ENCODE results near the gene IFT74.

The IFT74 gene

DNA sequence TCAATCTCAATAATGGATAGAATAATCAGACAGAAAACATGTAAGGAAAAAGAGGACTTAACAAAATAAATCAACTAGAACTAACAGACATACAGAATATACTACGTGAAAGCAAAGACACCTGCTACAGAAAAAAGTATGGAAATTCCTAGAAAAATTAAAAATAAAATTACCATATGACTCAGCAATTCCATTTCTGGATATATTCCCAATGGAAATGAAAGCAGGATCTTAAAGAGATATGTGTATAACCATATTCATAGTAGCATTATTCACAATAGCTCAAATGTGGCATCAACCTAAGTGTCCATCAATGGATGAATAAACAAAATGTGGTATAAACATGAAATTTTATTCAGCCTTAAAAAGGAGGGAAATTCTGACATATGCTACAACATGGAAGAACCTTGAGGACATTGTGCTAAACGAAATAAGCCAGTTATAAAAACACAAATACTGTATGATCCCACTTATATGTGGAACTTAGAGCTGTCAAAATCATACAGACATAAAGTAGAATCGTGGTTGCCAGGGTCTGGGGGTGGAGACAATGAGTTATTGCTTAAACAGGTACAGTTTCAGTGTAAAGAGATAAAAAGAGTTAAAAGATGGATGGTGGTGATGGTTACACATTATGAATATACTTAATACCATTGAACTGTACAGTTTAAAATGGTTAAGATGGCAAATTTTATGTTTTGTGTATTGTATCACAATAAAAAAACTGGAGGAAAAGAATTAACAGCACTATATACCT, 16.1 kb upstream of the IFT74 start:
- H3K27ac ChIP-seq = no peak overlapping the region
- peaks cover 60% of the 10 kb centered on the region for H3K36me3 ChIP-seq (ENCODE audit: insufficient read depth, low read length)
- no peak for TF ChIP-seq FOXP2 (optimal IDR thresholded peaks at IDR 0.05; ENCODE audit: control extremely low read depth, extremely low read length, insufficient read depth)
- TF ChIP-seq POLR2AphosphoS5 (IDR thresholded peaks at IDR 0.05; ENCODE audit: borderline replicate concordance, low read depth, low read length) = no peak
- no peak for TF ChIP-seq EZH2 (IDR thresholded peaks at IDR 0.05)
- peaks cover 20% of the 10 kb centered on the region; the same call in 1 of the 2 replicates for H3K9me3 ChIP-seq (ENCODE audit: low read depth, low read length)
- no peak for DNase-seq (ENCODE audit: low read depth, low spot score)
- H3K9ac ChIP-seq (ENCODE audit: insufficient read length) = no peak overlapping the region
- no peak overlapping the region for H3K4me3 ChIP-seq

DNA sequence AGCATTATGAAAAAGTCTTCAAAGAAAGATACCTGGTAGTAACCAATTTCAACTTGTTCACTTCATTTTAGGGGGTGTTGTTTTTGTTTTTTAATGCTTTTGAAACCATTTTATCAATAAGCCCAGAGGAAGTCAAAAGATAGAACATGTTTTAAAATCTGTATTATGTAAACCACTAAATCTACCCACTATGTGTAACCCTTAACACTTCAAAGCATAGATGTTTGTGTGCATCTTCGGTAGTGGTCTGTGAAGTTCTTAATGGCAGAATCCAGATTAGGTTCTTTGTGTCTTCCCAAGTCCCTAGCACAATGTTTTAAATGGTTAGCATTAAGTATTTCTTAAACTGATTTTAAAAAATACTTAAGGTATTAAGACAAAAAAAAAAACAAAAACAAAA, 15.4 kb upstream of the IFT74 start:
- no peak for DNase-seq (ENCODE audit: low read depth, low spot score)
- no peak overlapping the region for H3K9ac ChIP-seq (ENCODE audit: insufficient read length)
- peaks cover 20% of the 10 kb centered on the region; the same call in 1 of the 2 replicates for H3K9me3 ChIP-seq (ENCODE audit: low read depth, low read length)
- peaks cover 59% of the 10 kb centered on the region for H3K36me3 ChIP-seq (ENCODE audit: insufficient read depth, low read length)
- TF ChIP-seq FOXP2 (optimal IDR thresholded peaks at IDR 0.05; ENCODE audit: control extremely low read depth, extremely low read length, insufficient read depth) = no peak
- TF ChIP-seq EZH2 (IDR thresholded peaks at IDR 0.05) = no peak
- no peak for TF ChIP-seq POLR2AphosphoS5 (IDR thresholded peaks at IDR 0.05; ENCODE audit: borderline replicate concordance, low read depth, low read length)
- H3K4me3 ChIP-seq = no peak overlapping the region
- H3K27ac ChIP-seq = no peak overlapping the region

DNA sequence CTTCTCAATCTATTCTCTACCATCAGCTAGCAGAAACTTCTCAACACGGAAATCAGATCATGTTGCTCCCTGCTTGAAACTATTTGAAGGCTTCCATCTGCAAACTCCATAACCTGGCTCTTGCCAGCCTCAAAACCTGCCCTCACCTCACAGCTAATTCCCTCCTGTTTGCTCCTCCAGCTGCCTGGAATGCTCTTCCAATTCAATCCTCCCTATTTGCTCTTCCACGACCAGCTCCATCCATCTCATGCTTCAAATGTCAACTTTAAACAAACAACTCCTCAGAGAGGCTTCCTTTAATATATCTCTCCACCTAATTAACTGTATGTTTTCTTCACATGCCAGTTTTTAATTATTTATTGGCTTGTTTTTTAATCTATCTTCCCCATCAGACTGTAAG, 10.6 kb upstream of the IFT74 start:
- Histone ChIP-seq H3K9ac (ENCODE audit: insufficient read length) (peak overlapping the region; percentile 99), H3K9me3 (ENCODE audit: low read depth, low read length) (0 out of 2 replicates have a peak, but pooled peaks cover 3% of the 10 kb centered on the region), H3K27ac (peak overlapping the region; percentile 93; the same call in 1 of the 2 replicates), H3K4me3 (peak overlapping the region; percentile 99), H3K36me3 (ENCODE audit: insufficient read depth, low read length) (peaks cover 34% of the 10 kb centered on the region)
- DNase-seq (ENCODE audit: low read depth, low spot score) = no peak
- TF ChIP-seq EZH2 (IDR thresholded peaks at IDR 0.05) (no peak), FOXP2 (optimal IDR thresholded peaks at IDR 0.05; ENCODE audit: control extremely low read depth, extremely low read length, insufficient read depth) (no peak), POLR2AphosphoS5 (IDR thresholded peaks at IDR 0.05; ENCODE audit: borderline replicate concordance, low read depth, low read length) (no peak)

DNA sequence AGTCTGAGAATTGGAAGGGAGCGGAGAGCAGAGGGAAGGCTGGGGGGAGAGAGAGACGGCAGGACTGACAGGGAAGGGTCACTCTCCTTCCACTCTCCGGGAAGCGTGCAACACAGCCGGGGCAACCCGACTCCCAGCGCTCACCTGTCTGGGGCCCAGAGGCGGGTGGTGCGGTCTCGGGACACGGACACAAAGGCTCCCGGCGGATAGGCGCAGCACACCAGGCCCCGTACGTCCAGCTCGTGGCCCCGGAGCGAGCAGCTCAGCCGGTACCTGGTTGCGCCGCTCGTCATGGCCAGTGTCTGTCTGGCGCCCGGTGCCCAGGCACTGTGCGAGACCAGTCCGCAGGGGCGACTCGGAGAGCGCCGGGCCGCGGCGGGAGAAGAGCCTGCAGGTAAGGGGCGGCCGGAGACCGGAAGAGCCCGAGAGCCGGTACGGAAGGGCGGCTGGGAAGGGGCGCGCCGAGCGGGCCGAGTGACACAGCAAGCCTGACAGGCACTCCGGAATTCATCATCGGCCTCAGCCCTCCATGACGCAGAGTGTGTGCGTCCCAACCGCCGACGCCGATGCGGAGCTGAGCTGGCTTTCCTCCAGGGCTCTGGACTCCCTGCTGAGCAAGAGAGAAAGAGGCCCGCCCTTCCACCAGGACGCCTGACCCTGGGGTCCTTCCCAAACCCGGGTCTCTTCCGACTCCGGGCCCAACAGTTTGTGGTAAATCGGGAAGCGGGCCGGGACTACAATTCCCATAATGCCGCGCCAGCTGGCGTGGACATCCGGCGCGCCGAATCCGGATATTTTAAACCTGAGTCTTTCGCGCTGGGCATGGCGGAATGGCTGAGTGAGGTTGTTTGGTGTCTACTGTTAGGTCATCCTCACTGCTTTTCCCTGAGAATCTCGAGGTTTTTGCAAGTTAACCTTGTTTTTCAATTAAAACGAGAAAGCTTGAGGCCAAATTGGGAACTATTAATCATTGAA, 9.2 kb upstream of the IFT74 start, which contains the start of gene PLAA:
Gene PLAA (minus strand): TSS at position 490 of the 975 bp plus-strand sequence. CDS start 197 bp downstream, at position 293.
- Histone ChIP-seq H3K9ac (ENCODE audit: insufficient read length) (peak within 1 kb of the TSS; percentile 99), H3K9me3 (ENCODE audit: low read depth, low read length) (no peaks in the 10 kb centered on the region), H3K36me3 (ENCODE audit: insufficient read depth, low read length) (peaks cover 19% of the 10 kb centered on the region), H3K27ac (peak within 1 kb of the TSS; percentile 93), H3K4me3 (peak within 1 kb of the TSS; percentile 99)
- no peak for DNase-seq (ENCODE audit: low read depth, low spot score)
- peak; percentile 92 for TF ChIP-seq POLR2AphosphoS5 (IDR thresholded peaks at IDR 0.05; ENCODE audit: borderline replicate concordance, low read depth, low read length)
- TF ChIP-seq FOXP2 (optimal IDR thresholded peaks at IDR 0.05; ENCODE audit: control extremely low read depth, extremely low read length, insufficient read depth) = no peak
- no peak for TF ChIP-seq EZH2 (IDR thresholded peaks at IDR 0.05)

DNA sequence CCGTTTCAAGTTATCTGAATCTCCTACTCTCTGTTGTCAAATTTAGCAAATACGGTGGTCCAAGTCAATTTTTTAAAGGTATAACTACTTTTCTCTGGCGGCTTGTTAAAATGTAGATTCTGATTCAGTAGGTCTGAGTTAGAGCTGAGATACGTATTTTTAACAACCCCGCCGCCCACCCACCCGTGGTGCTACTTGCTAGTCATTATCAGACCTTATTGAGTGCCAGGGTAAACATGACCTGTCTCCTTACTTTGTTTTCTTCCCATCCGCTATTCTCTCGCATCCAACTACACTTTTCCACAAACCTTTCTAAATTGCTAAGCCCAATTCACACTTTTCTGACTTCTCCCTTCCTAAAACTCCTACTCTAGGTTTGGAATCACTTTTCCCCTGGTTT, 8.5 kb upstream of the IFT74 start:
- TF ChIP-seq EZH2 (IDR thresholded peaks at IDR 0.05) (no peak), FOXP2 (optimal IDR thresholded peaks at IDR 0.05; ENCODE audit: control extremely low read depth, extremely low read length, insufficient read depth) (no peak)
- Histone ChIP-seq H3K27ac (peak overlapping the region; percentile 93), H3K4me3 (peak overlapping the region; percentile 99)

GRCh38 chr9:26949637-26950069, 6.6 kb upstream of the IFT74 start:
- no peak for DNase-seq (ENCODE audit: low read depth, low spot score)
- Histone ChIP-seq H3K36me3 (ENCODE audit: insufficient read depth, low read length) (peaks cover under 1% of the 10 kb centered on the region), H3K27ac (no peak overlapping the region), H3K9ac (ENCODE audit: insufficient read length) (no peak overlapping the region), H3K4me3 (no peak overlapping the region), H3K9me3 (ENCODE audit: low read depth, low read length) (no peaks in the 10 kb centered on the region)
- TF ChIP-seq POLR2AphosphoS5 (IDR thresholded peaks at IDR 0.05; ENCODE audit: borderline replicate concordance, low read depth, low read length) = no peak
- TF ChIP-seq EZH2 (IDR thresholded peaks at IDR 0.05) = no peak
- TF ChIP-seq FOXP2 (optimal IDR thresholded peaks at IDR 0.05; ENCODE audit: control extremely low read depth, extremely low read length, insufficient read depth) = no peak

More for the DNA sequence above, 8.5 kb upstream of the IFT74 start:
- Histone ChIP-seq H3K9me3 (ENCODE audit: low read depth, low read length) (no peaks in the 10 kb centered on the region), H3K9ac (ENCODE audit: insufficient read length) (peak overlapping the region; percentile 99), H3K36me3 (ENCODE audit: insufficient read depth, low read length) (peaks cover 17% of the 10 kb centered on the region)
- no peak for DNase-seq (ENCODE audit: low read depth, low spot score)

- TF ChIP-seq FOXP2 (optimal IDR thresholded peaks at IDR 0.05; ENCODE audit: control extremely low read depth, extremely low read length, insufficient read depth) = no peak
- no peak overlapping the region for H3K27ac ChIP-seq
Measured at GRCh38 chr9:26950521-26950920, 5.7 kb upstream of the IFT74 start.

DNA sequence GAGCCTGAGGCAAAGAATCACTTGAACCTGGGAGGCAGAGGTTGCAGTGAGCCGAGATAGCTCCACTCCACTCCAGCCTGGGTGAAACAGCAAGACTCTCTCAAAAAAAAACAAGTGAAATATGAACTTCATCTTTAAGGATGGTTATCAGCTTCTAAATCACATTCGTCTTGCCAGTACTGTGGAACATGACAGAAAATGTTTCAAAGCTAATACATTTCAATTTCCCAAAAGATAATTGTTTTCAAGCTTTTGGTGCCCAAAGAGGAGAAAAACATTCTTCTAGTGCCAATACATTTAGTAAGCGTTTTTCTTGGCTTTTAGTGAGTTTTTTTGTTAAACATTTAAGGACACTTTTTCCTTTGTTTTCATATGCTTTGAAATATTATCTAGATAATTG, 4.4 kb upstream of the IFT74 start:
- no peak overlapping the region for H3K4me3 ChIP-seq
- H3K27ac ChIP-seq = no peak overlapping the region
- no peaks in the 10 kb centered on the region for H3K9me3 ChIP-seq (ENCODE audit: low read depth, low read length)
- no peaks in the 10 kb centered on the region for H3K36me3 ChIP-seq (ENCODE audit: insufficient read depth, low read length)
- no peak for TF ChIP-seq FOXP2 (optimal IDR thresholded peaks at IDR 0.05; ENCODE audit: control extremely low read depth, extremely low read length, insufficient read depth)
- TF ChIP-seq EZH2 (IDR thresholded peaks at IDR 0.05) = no peak
- no peak for TF ChIP-seq POLR2AphosphoS5 (IDR thresholded peaks at IDR 0.05; ENCODE audit: borderline replicate concordance, low read depth, low read length)
- no peak for DNase-seq (ENCODE audit: low read depth, low spot score)
- H3K9ac ChIP-seq (ENCODE audit: insufficient read length) = no peak overlapping the region

More at GRCh38 chr9:26950521-26950920, 5.7 kb upstream of the IFT74 start:
- Histone ChIP-seq H3K4me3 (no peak overlapping the region), H3K9me3 (ENCODE audit: low read depth, low read length) (no peaks in the 10 kb centered on the region), H3K36me3 (ENCODE audit: insufficient read depth, low read length) (no peaks in the 10 kb centered on the region), H3K9ac (ENCODE audit: insufficient read length) (no peak overlapping the region)
- no peak for DNase-seq (ENCODE audit: low read depth, low spot score)
